ENCODE measurements around the gene RTRAF. TPM values are rescaled to one million over a fixed set of nuclear protein-coding genes. Genes with fewer than 3 reads are reported as not detected.

RTRAF gene
- total RNA-seq, 1 experiment from 2014 or later: 350 TPM

DNA sequence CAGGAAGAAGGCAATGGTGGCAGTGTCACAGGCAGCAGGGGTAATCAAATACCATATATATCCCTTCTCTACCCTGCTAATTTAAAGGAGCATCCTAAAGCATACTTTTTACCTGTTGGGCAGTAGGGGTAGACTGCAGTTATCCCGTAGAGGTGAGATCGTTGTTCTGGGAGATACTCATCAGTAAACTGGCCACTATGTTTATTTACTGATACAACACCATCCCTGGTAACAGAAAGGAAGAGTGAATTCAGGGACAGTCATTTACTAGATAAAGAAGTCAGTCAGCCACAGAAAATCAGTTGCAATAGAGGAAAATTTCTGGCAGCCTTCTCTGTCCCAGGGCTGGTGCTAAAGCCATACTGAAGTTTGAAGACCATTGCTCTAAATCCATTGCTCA is 16.3 kb downstream of the RTRAF start:
- Histone ChIP-seq H3K23ac (ENCODE audit: insufficient read length, low read depth, low read length) (no peak overlapping the region), H3K27ac (ENCODE audit: insufficient read length, low read depth, low read length) (no peak overlapping the region), H3T11ph (ENCODE audit: low read length) (no peak overlapping the region), H3K56ac (ENCODE audit: insufficient read length, low read depth, low read length) (no peak overlapping the region), H2AK5ac (ENCODE audit: insufficient read length, low read length) (no peak overlapping the region), H4K91ac (ENCODE audit: insufficient read length, low read depth, low read length) (no peak overlapping the region), H3K9ac (ENCODE audit: extremely low read depth, insufficient read length, low read length) (no peak overlapping the region), H2BK120ac (ENCODE audit: low read depth, low read length, poor library complexity, severe bottlenecking) (no peak overlapping the region), H2BK15ac (ENCODE audit: low read depth, low read length) (no peak overlapping the region), H2BK5ac (ENCODE audit: insufficient read length, low read length) (no peak overlapping the region), H3K4me1 (ENCODE audit: insufficient read depth, low read length) (no peaks in the 10 kb centered on the region), H3K14ac (ENCODE audit: insufficient read depth, low read length) (no peak overlapping the region), H2AFZ (ENCODE audit: low read length) (no peak overlapping the region), H3K23me2 (ENCODE audit: insufficient read length, low read depth, low read length, poor library complexity, severe bottlenecking) (no peaks in the 10 kb centered on the region), H3K9me3 (ENCODE audit: control insufficient read depth, low read depth, low read length) (no peaks in the 10 kb centered on the region), H3K4me2 (ENCODE audit: insufficient read depth, insufficient read length, low read length) (no peak overlapping the region), H3K79me1 (ENCODE audit: insufficient read depth, low read depth, low read length, poor library complexity, severe bottlenecking) (no peaks in the 10 kb centered on the region), H2BK12ac (ENCODE audit: insufficient read length, low read depth, low read length) (no peak overlapping the region), H2BK20ac (ENCODE audit: low read depth, low read length, poor library complexity, severe bottlenecking) (no peak overlapping the region), H4K20me1 (ENCODE audit: control insufficient read depth, insufficient read depth, insufficient read length) (no peaks in the 10 kb centered on the region), H3K18ac (ENCODE audit: insufficient read length, low read depth, low read length) (no peak overlapping the region), H4K8ac (replicated peaks; ENCODE audit: insufficient read length, low read depth, low read length) (no peak overlapping the region), H3K4ac (ENCODE audit: low read depth, low read length) (no peak overlapping the region), H4K5ac (ENCODE audit: insufficient read length, low read depth, low read length) (no peak overlapping the region), H3K27me3 (ENCODE audit: insufficient read depth, low read length) (no peaks in the 10 kb centered on the region), H3K79me2 (ENCODE audit: insufficient read depth, low read length) (no peaks in the 10 kb centered on the region)
- Mint-ChIP-seq H3K27ac (no peak overlapping the region; a peak in 1 of 7 replicates), H3K4me1 (peaks cover 18 to 20% of the 10 kb centered on the region in 2 experiments), H3K9me3 (no peaks in the 10 kb centered on the region), H3K4me3 (no peak overlapping the region), H3K27me3 (ENCODE audit: low read depth) (no peaks in the 10 kb centered on the region), H3K36me3 (ENCODE audit: insufficient read depth in 1 of 3, low read depth in 3 of 3) (peaks cover 34 to 89% (median 78%) of the 10 kb centered on the region in 3 experiments)
- no CpG with 5 or more reads among the region's 2 CpGs for WGBS (ENCODE audit: extremely low coverage, insufficient read length, low lambda C conversion rate)
- TF ChIP-seq, protein P1, sequence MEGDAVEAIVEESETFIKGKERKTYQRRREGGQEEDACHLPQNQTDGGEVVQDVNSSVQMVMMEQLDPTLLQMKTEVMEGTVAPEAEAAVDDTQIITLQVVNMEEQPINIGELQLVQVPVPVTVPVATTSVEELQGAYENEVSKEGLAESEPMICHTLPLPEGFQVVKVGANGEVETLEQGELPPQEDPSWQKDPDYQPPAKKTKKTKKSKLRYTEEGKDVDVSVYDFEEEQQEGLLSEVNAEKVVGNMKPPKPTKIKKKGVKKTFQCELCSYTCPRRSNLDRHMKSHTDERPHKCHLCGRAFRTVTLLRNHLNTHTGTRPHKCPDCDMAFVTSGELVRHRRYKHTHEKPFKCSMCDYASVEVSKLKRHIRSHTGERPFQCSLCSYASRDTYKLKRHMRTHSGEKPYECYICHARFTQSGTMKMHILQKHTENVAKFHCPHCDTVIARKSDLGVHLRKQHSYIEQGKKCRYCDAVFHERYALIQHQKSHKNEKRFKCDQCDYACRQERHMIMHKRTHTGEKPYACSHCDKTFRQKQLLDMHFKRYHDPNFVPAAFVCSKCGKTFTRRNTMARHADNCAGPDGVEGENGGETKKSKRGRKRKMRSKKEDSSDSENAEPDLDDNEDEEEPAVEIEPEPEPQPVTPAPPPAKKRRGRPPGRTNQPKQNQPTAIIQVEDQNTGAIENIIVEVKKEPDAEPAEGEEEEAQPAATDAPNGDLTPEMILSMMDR (conservative IDR thresholded peaks at IDR 0.05): no peak
- DNase-seq: no peak
